ENCODE data around the gene LEKR1. TPM values are rescaled to one million over a fixed set of nuclear protein-coding genes. Genes with fewer than 3 reads are reported as not detected.

LEKR1 gene
- total and polyA plus RNA-seq, 9 of the 15 experiments (the other 6 are each of a cell fraction or from before 2014, with no cell fraction given): 0.76 to 1.8 (median 1.2) TPM

- TF ChIP-seq CREB3 (tag; conservative IDR thresholded peaks at IDR 0.05; ENCODE audit: low read depth) (no peak), ZNF785 (CRISPR knock-in tag; IDR thresholded peaks at IDR 0.05) (no peak), ARID3A (IDR thresholded peaks at IDR 0.05; ENCODE audit: borderline replicate concordance, low read depth, low read length) (no peak), TSHZ1 (CRISPR knock-in tag; IDR thresholded peaks at IDR 0.05) (no peak), ZNF639 (CRISPR knock-in tag; conservative IDR thresholded peaks at IDR 0.05 in 1 of 2, IDR thresholded peaks at IDR 0.05 in 1 of 2) (no peak), OTX1 (CRISPR knock-in tag; IDR thresholded peaks at IDR 0.05) (0 out of 2 replicates have a peak, but pooled peaks have one; percentile 17), ZBTB1 (CRISPR knock-in tag; IDR thresholded peaks at IDR 0.05; ENCODE audit: borderline replicate concordance, low read depth) (no peak), ZEB2 (IDR thresholded peaks at IDR 0.05) (no peak), SOX6 (IDR thresholded peaks at IDR 0.05) (no peak), DACH1 (IDR thresholded peaks at IDR 0.05; ENCODE audit: partially characterized antibody) (no peak), SMARCA4 (IDR thresholded peaks at IDR 0.05) (no peak), PHB2 (IDR thresholded peaks at IDR 0.05; ENCODE audit: low read depth) (no peak), ZNF12 (CRISPR knock-in tag; IDR thresholded peaks at IDR 0.05) (no peak), MEF2D (tag; conservative IDR thresholded peaks at IDR 0.05; ENCODE audit: low read depth) (no peak), ZNF830 (CRISPR knock-in tag; IDR thresholded peaks at IDR 0.05) (no peak)
These were observed 245.8 kb downstream of the LEKR1 start (continued) for GRCh38 chr3:157071744-157072525.

All from K562 (cell line).